GM19395 (cell line): ENCODE measurements around the gene NOL7.

ENCODE experiments used
- ATAC-seq: cut with Tn5 transposase; IDR thresholded peaks from one replicate; pipeline ENCODE4 v1.9.1; 2021; ENCODE audit warnings: mild to moderate bottlenecking, moderate library complexity; ENCODE audit not compliant: unreplicated experiment

NOL7 gene

DNA sequence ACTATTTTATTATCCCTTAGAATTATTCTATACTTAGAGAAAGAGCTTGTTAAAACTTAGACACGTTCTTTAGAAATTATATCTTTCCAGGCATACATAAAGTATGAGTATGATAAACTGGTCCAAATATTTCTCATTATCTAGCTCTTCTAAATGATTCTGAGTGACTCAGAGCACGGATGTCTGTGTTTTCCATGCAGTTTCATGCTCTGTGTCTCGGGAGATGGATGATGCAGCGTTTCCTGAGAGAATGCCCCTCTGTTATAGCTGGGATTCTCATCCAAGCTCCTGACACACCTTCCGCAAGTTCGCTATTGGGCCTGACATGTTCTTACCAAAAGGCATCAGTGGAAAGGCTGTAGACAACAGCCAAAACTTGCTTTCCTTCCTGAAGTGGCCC lies 21.4 kb upstream of the NOL7 start:
- no peak for ATAC-seq

DNA sequence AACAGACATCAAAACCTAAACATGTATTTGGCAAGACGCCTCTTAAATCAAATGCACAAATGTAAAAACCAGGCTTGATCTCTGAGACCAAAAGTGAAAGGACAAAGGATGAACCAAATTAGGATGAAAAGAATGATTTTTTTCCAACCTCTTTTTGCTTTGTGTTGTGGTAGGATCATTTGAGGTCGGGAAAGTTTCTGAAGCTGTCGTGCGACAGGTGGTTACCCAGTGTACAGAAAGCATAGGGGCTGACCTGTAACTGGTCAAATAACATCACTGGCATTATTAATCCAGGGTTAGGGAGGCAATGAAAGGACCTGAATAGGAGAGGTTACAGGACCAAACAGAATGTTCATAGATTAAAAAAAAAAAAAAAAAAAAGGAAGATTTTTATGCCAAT lies 18.1 kb upstream of the NOL7 start:
- ATAC-seq: no peak

- ATAC-seq: no peak
Measured at GRCh38 chr6:13600036-13600435, 15.1 kb upstream of the NOL7 start.

GRCh38 chr6:13604135-13604534 lies 11.0 kb upstream of the NOL7 start:
- ATAC-seq: no peak

DNA sequence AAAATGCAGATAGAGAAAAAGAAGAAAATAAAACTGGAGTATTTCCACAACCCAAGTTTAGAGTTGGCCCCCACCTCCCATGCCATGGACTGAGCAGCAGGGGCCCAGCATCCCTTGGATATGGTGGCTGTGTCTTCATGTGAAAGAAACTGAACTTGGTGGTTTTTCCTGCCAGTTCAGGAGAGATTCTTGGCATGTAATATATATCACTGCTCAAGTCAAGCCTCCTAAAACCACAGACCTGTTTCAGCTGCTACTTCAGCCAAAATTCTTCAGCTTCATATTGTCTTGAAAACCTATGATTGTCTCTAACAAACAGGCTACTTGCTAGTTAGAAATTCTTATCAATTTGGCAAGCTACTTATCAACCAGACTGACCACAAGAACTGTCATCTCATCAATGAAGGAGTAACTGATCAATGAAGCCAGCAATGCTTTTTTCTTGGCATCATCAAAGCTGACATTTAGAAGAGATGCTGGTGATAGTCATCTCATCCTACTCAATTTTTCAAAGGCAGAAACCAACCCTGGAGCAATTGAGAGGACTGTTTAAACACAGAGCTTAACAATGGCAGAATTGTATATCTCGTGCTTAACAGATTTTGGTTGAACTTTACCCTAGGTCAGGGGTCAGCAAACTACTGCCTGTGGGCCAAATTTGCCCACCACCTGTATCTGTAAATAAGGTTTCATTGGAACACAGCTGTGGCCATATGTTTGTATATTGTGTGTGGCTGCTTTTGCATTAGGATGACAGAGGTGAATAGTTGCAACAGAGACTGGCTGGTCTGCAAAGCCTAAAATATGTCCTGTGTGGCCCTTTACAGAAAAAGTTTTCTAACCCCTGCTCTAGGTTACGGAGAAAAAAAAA lies 10.4 kb upstream of the NOL7 start:
- ATAC-seq: no peak

DNA sequence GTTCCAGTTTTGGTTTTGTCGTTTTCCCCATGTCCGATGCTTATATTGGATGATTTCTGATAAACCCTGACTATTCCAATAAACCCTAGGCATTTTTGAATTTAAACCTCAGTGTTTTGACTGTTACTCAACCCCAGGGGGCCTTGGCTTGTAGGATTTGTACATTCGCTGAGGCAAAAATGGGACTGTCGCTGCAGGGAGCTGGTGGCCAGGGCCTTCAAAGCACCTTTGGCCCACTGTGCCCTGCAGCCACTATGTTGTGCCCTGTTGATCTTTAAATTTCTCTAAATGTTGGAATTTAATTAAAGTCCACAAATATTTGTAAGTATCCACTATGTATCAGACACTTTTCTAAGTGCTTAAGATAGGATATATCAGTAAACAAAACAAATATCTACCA lies 9.5 kb upstream of the NOL7 start:
- ATAC-seq: no peak

- ATAC-seq: no peak
Measured at GRCh38 chr6:13611715-13612114, 3.4 kb upstream of the NOL7 start.

GRCh38 chr6:13613029-13613594 lies 2.0 kb upstream of the NOL7 start:
- ATAC-seq: no peak

DNA sequence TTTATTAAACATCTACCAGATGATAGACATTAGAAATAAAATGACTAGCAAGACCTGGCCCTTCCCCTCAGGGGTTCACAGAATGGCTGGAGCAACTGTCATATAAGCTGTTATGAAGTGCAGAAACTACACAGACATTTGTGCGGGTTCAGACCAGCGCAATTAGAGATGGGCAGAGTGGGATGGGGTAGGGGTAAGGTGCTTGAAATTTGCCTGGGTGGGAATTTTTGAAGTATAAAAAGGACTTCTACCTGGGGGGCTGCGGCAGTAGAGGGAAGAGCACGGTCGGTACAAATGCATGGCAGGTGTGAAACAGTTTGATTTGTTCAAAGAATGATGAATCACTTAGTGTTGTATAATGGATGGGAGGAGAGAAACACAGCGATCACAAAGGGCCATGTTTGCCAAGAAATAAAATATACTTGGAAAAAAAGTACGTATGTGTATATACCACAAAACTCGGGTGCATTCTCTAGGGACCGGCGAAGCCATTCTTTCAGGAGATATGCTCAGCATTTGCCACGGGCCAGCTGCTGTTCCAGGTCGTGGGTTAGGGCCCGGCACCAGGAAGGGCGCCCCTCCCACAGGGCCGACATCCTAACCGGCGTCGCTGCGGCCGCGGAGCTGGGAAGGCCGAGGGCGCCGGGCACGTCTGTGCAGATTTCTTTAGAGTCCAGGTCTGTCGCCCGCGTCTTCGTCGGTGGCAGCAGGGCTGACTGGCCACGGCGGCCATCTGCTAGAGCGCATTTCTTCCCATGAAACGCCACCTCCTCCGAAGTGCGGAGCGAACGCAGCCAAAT lies 809 bp upstream of the NOL7 start:
- ATAC-seq: peak; percentile 18

GRCh38 chr6:13615792-13616120 lies 621 bp downstream of the NOL7 start:
- no peak for ATAC-seq

DNA sequence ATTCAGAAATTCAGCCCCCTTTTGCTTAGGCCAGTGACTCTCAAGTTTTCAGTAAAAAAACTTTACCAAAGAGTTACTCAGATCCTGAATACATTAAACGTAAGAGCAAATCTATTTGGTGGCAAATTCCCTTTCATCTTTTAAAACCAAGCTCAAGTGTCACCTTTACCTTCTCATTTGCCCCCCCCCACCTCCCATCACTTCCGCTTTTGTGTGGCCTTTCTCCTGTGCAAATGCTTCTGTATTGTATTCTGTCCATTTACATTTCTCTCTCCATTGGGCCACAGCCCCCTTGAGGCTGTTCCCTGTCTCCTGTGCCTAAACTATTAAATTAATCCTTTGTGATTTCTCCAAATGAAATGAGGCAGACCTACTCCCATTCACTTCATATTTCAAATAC lies 1.9 kb downstream of the NOL7 start:
- no peak for ATAC-seq

- ATAC-seq: no peak
Measured at GRCh38 chr6:13624871-13625288, 9.7 kb downstream of the NOL7 start.

DNA sequence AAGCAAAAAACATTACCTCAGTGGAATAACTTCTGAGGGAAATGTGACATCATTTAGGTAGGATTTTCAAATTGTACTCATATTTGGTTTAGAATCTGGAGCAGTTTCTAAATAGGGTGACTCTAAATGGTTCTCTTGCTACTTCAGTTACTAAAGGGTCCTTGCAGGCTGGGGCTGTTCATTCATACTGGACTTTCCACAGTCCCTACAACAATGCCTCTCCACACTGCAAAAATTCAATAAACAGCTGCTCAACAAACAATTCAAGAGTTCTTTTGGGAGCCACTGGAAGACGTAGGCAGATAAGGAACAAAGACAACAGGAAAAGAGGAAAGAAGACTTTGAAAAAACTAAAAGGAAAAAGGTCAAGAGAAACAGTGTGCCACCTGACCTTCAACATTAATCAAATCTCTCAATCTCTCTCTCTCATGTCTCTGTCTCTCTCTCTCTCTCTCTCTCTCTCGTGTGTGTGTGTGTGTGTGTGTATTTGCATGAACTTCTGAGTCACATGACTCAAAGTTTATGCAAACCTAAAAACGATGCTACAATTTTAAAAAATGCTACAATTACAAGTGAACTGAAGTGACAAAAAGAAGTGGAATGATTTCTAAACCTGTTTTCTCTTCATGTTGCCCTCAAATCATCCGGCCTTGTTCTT lies 14.5 kb downstream of the NOL7 start:
- ATAC-seq: no peak

DNA sequence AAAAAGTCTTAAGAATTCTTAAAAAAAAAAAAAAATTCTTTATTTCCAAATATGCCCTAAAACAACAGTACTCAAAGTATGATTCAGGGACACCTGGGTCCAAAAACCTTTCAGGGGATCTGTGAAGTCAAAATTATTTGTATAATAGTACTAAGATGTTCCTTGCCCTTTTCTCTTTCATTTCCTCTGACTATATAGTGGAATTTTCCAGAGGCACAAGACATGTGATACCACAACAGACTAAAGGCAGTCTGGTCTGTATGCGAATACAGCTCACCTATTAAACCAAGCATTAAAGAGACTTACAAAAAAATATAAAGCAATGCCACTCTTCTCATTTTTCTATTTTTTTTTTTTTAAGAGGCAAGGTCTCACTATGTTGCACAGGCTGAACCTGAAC lies 15.4 kb downstream of the NOL7 start:
- ATAC-seq: no peak

DNA sequence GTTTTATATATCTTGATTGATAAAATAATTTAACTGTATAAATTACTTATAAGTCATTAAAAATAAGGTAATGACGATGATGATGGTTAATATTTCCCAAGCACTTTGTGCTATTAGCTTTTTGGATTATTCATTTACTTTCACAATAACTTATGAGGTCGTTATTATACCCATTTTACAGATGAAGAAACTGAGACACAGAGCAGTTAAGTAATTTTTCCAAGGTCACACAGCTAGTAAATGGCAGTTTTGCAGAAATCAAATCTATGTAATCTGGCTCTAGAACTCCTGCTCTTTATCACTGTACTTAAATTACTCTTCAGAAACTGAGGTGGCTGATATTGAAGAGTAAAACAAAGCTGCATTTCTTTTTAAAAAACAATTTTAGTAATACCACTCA lies 18.2 kb downstream of the NOL7 start:
- ATAC-seq: no peak

GRCh38 chr6:13635948-13636658 lies 21.0 kb downstream of the NOL7 start:
- no peak for ATAC-seq

- ATAC-seq: no peak
Measured at GRCh38 chr6:13638014-13638413, 22.9 kb downstream of the NOL7 start.

DNA sequence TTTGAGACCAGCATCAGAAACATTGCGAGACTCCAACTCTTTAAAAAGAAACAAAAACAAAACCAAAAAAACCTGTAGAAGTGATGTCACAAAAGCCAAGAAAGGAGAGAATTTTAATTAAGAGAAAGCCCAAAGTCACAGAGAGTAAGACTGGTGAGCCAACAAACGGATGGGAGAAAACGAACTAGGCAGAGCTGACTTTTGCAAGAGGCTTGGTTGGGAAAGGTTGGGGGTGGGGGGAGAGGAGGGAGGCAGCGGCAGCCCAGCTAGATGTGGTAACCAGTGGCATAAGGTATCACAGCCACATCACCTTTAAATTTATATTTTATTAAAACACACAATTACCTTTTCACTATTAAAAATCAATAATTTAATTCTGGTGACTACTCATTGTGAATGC lies 23.5 kb downstream of the NOL7 start:
- ATAC-seq: no peak

GRCh38 chr6:13641315-13641714 lies 26.2 kb downstream of the NOL7 start:
- no peak for ATAC-seq

- ATAC-seq: no peak
Measured at GRCh38 chr6:13643125-13643524, 28.0 kb downstream of the NOL7 start.

- ATAC-seq: no peak
Measured at GRCh38 chr6:13648850-13649249, 33.7 kb downstream of the NOL7 start.
